K562 (cell line): ENCODE results near the gene RABGAP1L.

Experiments
- BRCA1 ChIP-seq, 2 experiments: fragments of 450-650 bp in 1 of 2; sonication (generic) in 1 of 2; formaldehyde crosslinking in 1 of 2; IDR thresholded peaks; 2 replicates each; pipeline versions ENCODE4 v1.5.0 to v1.6.1; 2017 to 2020; ENCODE audit warnings: mild to moderate bottlenecking in 1 of 2, missing genetic modification reagents in 1 of 2
- EP300 ChIP-seq: IDR thresholded peaks from 2 replicates; pipeline ENCODE4 v1.6.1; 2012; ENCODE audit warnings: low read length, improper control_type of control experiment
- ETV5 ChIP-seq: sonication (generic); formaldehyde crosslinking; IDR thresholded peaks from 2 replicates; pipeline ENCODE4 v1.4.0; 2020; ENCODE audit warnings: low read depth, mild to moderate bottlenecking, missing genetic modification reagents
- KDM1A ChIP-seq, 2 experiments: fragments of 450-650 bp; IDR thresholded peaks; 2 replicates each; pipeline ENCODE4 v1.6.1; 2016; ENCODE audit warnings: mild to moderate bottlenecking in 2 of 2
- KLF6 ChIP-seq: fragments of 250-450 bp; sonication (Bioruptor Pico); IDR thresholded peaks from 2 replicates; pipeline ENCODE4 v1.4.0; 2020; ENCODE audit warnings: mild to moderate bottlenecking, moderate library complexity, borderline replicate concordance
- PPARD ChIP-seq: fragments of 250-450 bp; sonication (Bioruptor Pico); IDR thresholded peaks from 2 replicates; pipeline ENCODE4 v1.8.0; 2022; ENCODE audit warnings: inconsistent platforms, mild to moderate bottlenecking, moderate library complexity
- SETDB1 ChIP-seq: IDR thresholded peaks from one replicate; pipeline ENCODE4 v1.6.1; 2012; ENCODE audit warnings: low read length, control low read depth, inconsistent platforms
- SP1 ChIP-seq: sonication (generic); formaldehyde crosslinking; IDR thresholded peaks from 2 replicates; pipeline ENCODE4 v1.8.1; 2022; ENCODE audit warnings: mild to moderate bottlenecking, missing genetic modification reagents
- SRSF1 ChIP-seq: fragments of 200-400 bp; formaldehyde crosslinking; IDR thresholded peaks from 2 replicates; pipeline ENCODE4 v1.6.1; 2017; ENCODE audit warnings: mild to moderate bottlenecking, low read depth, low read length, moderate library complexity
- ZNF583 ChIP-seq: fragments of 250-450 bp; sonication (Bioruptor Pico); IDR thresholded peaks from 2 replicates; pipeline ENCODE4 v1.4.0; 2020
- TF ChIP-seq, protein P1 (sequence below): sonication (generic); formaldehyde crosslinking; IDR thresholded peaks from 2 replicates; pipeline ENCODE4 v1.8.1; 2022; ENCODE audit warnings: missing genetic modification reagents
- TF ChIP-seq, protein P2 (sequence below), 3 experiments: IDR thresholded peaks in 2 of 3; conservative IDR thresholded peaks in 1 of 3; 2 replicates each; pipeline ENCODE4 v1.5.1; 2011 to 2012; ENCODE audit warnings: low read length in 3 of 3, mild to moderate bottlenecking in 3 of 3, control low read depth in 2 of 3, improper control_type of control experiment in 1 of 3, inconsistent platforms in 1 of 3, low read depth in 1 of 3, mixed read lengths in 1 of 3, moderate library complexity in 1 of 3; ENCODE audit not compliant: insufficient read depth in 2 of 3
- TF ChIP-seq, protein P3 (sequence below), 2 experiments: fragments of 450-650 bp; formaldehyde crosslinking in 1 of 2; IDR thresholded peaks; 2 replicates each; pipeline versions ENCODE4 v1.4.0 to v1.6.1; 2014 to 2020; ENCODE audit warnings: mild to moderate bottlenecking in 2 of 2, borderline replicate concordance in 1 of 2, low read depth in 1 of 2
- TF ChIP-seq, protein P4 (sequence below): conservative IDR thresholded peaks from 2 replicates; pipeline ENCODE4 v1.6.1; 2011; ENCODE audit warnings: low read depth, mild to moderate bottlenecking, low read length; ENCODE audit not compliant: control insufficient read depth

DNA sequence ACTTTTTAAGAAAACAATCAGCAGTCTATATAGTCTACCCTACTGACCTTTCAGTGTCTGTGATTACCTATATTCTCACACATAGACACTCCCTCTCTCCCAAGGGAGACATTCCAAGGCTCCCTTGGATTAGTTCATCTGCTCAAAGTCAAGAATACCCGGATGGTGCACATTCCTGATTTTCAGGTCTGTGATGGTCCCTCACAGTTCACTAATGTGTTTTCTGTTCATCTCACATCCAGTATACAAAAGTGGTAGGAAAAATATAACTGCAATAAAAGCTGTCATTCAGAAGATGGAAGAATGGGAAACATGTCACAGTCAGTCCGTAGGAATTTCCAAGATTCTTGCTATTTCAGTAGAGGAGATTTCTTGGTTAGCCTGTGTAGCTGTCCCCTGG, 616.3 kb downstream of the RABGAP1L start:
- TF ChIP-seq, protein P1, sequence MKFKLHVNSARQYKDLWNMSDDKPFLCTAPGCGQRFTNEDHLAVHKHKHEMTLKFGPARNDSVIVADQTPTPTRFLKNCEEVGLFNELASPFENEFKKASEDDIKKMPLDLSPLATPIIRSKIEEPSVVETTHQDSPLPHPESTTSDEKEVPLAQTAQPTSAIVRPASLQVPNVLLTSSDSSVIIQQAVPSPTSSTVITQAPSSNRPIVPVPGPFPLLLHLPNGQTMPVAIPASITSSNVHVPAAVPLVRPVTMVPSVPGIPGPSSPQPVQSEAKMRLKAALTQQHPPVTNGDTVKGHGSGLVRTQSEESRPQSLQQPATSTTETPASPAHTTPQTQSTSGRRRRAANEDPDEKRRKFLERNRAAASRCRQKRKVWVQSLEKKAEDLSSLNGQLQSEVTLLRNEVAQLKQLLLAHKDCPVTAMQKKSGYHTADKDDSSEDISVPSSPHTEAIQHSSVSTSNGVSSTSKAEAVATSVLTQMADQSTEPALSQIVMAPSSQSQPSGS: no peak
- TF ChIP-seq ETV5 (CRISPR knock-in tag) (no peak), KDM1A (IDR thresholded peaks at IDR 0.05) (no peak), SP1 (CRISPR knock-in tag) (no peak), KLF6 (CRISPR knock-in tag) (no peak), SRSF1 (no peak), EP300 (no peak), SETDB1 (no peak), BRCA1 (IDR thresholded peaks at IDR 0.05) (no peak), BRCA1 (CRISPR knock-in tag; IDR thresholded peaks at IDR 0.05) (no peak), ZNF583 (CRISPR knock-in tag) (no peak), PPARD (CRISPR knock-in tag) (no peak)
- TF ChIP-seq, protein P2, sequence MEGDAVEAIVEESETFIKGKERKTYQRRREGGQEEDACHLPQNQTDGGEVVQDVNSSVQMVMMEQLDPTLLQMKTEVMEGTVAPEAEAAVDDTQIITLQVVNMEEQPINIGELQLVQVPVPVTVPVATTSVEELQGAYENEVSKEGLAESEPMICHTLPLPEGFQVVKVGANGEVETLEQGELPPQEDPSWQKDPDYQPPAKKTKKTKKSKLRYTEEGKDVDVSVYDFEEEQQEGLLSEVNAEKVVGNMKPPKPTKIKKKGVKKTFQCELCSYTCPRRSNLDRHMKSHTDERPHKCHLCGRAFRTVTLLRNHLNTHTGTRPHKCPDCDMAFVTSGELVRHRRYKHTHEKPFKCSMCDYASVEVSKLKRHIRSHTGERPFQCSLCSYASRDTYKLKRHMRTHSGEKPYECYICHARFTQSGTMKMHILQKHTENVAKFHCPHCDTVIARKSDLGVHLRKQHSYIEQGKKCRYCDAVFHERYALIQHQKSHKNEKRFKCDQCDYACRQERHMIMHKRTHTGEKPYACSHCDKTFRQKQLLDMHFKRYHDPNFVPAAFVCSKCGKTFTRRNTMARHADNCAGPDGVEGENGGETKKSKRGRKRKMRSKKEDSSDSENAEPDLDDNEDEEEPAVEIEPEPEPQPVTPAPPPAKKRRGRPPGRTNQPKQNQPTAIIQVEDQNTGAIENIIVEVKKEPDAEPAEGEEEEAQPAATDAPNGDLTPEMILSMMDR (IDR thresholded peaks at IDR 0.05 in 2 of 3, conservative IDR thresholded peaks at IDR 0.05 in 1 of 3; ENCODE audit: insufficient read depth in 2 of 3, low read depth in 1 of 3, low read length in 3 of 3): no peak
- TF ChIP-seq, protein P3, sequence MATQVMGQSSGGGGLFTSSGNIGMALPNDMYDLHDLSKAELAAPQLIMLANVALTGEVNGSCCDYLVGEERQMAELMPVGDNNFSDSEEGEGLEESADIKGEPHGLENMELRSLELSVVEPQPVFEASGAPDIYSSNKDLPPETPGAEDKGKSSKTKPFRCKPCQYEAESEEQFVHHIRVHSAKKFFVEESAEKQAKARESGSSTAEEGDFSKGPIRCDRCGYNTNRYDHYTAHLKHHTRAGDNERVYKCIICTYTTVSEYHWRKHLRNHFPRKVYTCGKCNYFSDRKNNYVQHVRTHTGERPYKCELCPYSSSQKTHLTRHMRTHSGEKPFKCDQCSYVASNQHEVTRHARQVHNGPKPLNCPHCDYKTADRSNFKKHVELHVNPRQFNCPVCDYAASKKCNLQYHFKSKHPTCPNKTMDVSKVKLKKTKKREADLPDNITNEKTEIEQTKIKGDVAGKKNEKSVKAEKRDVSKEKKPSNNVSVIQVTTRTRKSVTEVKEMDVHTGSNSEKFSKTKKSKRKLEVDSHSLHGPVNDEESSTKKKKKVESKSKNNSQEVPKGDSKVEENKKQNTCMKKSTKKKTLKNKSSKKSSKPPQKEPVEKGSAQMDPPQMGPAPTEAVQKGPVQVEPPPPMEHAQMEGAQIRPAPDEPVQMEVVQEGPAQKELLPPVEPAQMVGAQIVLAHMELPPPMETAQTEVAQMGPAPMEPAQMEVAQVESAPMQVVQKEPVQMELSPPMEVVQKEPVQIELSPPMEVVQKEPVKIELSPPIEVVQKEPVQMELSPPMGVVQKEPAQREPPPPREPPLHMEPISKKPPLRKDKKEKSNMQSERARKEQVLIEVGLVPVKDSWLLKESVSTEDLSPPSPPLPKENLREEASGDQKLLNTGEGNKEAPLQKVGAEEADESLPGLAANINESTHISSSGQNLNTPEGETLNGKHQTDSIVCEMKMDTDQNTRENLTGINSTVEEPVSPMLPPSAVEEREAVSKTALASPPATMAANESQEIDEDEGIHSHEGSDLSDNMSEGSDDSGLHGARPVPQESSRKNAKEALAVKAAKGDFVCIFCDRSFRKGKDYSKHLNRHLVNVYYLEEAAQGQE (IDR thresholded peaks at IDR 0.05; ENCODE audit: borderline replicate concordance): no peak
- TF ChIP-seq, protein P3 (CRISPR knock-in tag; IDR thresholded peaks at IDR 0.05; ENCODE audit: low read depth): no peak
- TF ChIP-seq, protein P4, sequence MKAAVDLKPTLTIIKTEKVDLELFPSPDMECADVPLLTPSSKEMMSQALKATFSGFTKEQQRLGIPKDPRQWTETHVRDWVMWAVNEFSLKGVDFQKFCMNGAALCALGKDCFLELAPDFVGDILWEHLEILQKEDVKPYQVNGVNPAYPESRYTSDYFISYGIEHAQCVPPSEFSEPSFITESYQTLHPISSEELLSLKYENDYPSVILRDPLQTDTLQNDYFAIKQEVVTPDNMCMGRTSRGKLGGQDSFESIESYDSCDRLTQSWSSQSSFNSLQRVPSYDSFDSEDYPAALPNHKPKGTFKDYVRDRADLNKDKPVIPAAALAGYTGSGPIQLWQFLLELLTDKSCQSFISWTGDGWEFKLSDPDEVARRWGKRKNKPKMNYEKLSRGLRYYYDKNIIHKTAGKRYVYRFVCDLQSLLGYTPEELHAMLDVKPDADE: no peak
